Endothelial cell (in vitro differentiated cells): ENCODE data around the gene NAP1L1. TPM values are rescaled to one million over a fixed set of nuclear protein-coding genes. Genes with fewer than 3 reads are reported as not detected.

Experiments used
- DNase-seq: peaks from one replicate; pipeline ENCODE4 v3.0.0; 2021; ENCODE audit warnings: low spot score
- H3K27ac Mint-ChIP-seq: one replicate; pipeline ENCODE4 v1.8.0; 2021; ENCODE audit warnings: mixed read lengths, inconsistent platforms; ENCODE audit not compliant: unreplicated experiment
- H3K27me3 Mint-ChIP-seq: one replicate; pipeline ENCODE4 v1.8.0; 2021; ENCODE audit warnings: mild to moderate bottlenecking, moderate library complexity, mixed read lengths, inconsistent platforms; ENCODE audit not compliant: unreplicated experiment
- H3K36me3 Mint-ChIP-seq: one replicate; pipeline ENCODE4 v1.8.0; 2021; ENCODE audit warnings: mild to moderate bottlenecking, low read depth, mixed read lengths, inconsistent platforms; ENCODE audit not compliant: unreplicated experiment
- H3K4me1 Mint-ChIP-seq: one replicate; pipeline ENCODE4 v1.8.0; 2021; ENCODE audit warnings: mild to moderate bottlenecking, mixed read lengths, inconsistent platforms; ENCODE audit not compliant: unreplicated experiment
- H3K4me3 Mint-ChIP-seq: one replicate; pipeline ENCODE4 v1.8.0; 2021; ENCODE audit warnings: mild to moderate bottlenecking, mixed read lengths, inconsistent platforms; ENCODE audit not compliant: unreplicated experiment
- H3K9me3 Mint-ChIP-seq: one replicate; pipeline ENCODE4 v1.8.0; 2021; ENCODE audit warnings: mixed read lengths, inconsistent platforms; ENCODE audit not compliant: unreplicated experiment
- total RNA-seq: library from RNA; stranded (reverse); fragmentation: NEBNext Ultra II Directional; extraction: Animal tissue kit (Norgen Biotek cat#: 25700); gene quantifications from one replicate; pipeline ENCODE4 v1.2.1, GENCODE V29; 2021; ENCODE audit not compliant: unreplicated experiment
- TF ChIP-seq, protein P1 (sequence below): fragments of 200-600 bp; sonication (generic); IDR thresholded peaks from one replicate; pipeline ENCODE4 v1.5.0; 2021; ENCODE audit warnings: antibody characterized with exemption; ENCODE audit not compliant: unreplicated experiment

NAP1L1 gene
- total RNA-seq, 1 donor from 2014 or later, result 603 TPM

DNA sequence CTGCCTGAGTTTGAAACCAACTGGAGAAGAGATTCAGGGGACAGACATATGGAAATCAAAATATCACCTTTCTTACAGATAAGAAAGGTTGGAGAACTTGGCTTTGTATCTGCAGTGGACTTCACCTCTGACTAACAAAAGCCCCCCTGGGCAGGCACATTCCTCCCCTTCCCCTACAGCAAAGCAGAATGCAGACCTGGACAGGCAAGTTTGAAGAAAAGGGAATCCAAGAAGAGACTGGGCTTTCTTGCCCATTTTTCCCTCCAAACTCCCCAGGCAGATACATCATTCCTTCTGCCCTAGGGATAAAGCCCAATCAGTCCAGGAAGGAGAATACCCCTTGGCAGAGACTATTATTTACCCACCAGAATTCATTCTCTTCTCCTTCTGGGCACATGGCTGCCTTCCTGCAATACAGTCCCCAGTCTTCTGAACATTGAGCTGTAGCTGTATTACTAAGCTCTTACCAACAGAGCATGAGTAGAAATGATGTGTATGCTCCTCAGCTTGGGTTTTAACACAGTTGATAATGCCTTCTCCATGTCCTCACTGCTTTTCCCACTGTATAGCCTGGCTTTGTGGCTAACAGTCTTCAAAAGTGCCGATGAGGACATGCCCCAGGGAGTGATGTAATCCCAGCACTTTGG, 17.4 kb upstream of the NAP1L1 start:
- no peak for DNase-seq
- Mint-ChIP-seq H3K9me3 (no peaks in the 10 kb centered on the region), H3K27me3 (no peaks in the 10 kb centered on the region), H3K4me3 (no peak overlapping the region), H3K36me3 (no peaks in the 10 kb centered on the region), H3K4me1 (peaks cover 3% of the 10 kb centered on the region), H3K27ac (no peak overlapping the region)
- TF ChIP-seq, protein P1, sequence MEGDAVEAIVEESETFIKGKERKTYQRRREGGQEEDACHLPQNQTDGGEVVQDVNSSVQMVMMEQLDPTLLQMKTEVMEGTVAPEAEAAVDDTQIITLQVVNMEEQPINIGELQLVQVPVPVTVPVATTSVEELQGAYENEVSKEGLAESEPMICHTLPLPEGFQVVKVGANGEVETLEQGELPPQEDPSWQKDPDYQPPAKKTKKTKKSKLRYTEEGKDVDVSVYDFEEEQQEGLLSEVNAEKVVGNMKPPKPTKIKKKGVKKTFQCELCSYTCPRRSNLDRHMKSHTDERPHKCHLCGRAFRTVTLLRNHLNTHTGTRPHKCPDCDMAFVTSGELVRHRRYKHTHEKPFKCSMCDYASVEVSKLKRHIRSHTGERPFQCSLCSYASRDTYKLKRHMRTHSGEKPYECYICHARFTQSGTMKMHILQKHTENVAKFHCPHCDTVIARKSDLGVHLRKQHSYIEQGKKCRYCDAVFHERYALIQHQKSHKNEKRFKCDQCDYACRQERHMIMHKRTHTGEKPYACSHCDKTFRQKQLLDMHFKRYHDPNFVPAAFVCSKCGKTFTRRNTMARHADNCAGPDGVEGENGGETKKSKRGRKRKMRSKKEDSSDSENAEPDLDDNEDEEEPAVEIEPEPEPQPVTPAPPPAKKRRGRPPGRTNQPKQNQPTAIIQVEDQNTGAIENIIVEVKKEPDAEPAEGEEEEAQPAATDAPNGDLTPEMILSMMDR, result no peak

DNA sequence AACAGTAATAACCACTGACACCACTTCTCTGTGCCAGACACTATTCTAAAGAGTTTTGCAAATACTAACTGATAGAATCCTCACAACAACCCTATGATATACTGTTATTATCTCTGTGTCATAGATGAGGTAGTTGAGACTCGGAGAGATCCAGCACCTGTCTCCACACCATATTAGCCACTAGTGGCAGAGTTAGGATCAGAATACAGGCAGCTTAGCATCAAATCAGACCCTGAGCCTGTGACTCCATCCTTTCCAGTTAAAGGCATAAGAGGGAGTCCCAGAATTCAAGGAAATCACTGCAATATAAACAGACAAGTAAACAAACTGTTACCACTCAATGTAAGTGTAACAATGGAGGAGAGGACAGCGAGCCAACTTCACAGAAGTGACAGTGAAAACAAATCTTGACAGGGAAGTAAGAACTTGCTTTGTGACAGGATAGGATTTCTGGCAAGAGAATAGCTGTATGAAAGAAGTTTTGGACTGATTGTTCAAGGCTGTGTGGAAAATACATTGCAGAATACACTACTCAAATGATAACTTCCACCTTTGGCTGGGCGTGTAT, 11.7 kb upstream of the NAP1L1 start:
- H3K9me3 Mint-ChIP-seq, result no peaks in the 10 kb centered on the region
- no peak overlapping the region for H3K27ac Mint-ChIP-seq

DNA sequence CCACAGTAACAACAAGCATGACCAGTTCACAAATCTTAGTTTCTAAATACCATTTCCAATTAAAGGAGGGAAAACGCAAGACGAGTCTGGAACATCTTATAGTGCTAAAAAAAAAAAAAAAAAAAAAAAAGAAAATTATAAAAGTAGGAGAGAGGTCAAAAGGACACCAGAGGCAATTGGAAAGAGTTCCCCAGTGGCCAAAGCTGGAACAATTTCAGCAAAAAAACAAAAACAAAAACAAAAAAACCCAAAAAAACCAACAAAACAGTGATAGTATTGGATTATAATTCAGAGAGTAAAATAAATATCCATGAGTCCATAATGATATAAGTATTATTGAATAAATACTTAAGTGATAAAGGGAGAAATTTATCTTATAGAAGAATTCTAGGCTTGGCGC, 10.3 kb upstream of the NAP1L1 start:
- Mint-ChIP-seq H3K27me3 (peaks cover 1% of the 10 kb centered on the region), H3K27ac (no peak overlapping the region), H3K9me3 (no peaks in the 10 kb centered on the region), H3K36me3 (no peaks in the 10 kb centered on the region), H3K4me3 (no peak overlapping the region), H3K4me1 (peaks cover 11% of the 10 kb centered on the region)
- no peak for DNase-seq
- TF ChIP-seq, protein P1, result no peak

More for the DNA sequence above, 11.7 kb upstream of the NAP1L1 start:
- Mint-ChIP-seq H3K36me3 (no peaks in the 10 kb centered on the region), H3K4me1 (peaks cover 4% of the 10 kb centered on the region), H3K4me3 (no peak overlapping the region), H3K27me3 (peaks cover 1% of the 10 kb centered on the region)
- TF ChIP-seq, protein P1, result no peak
- no peak for DNase-seq

DNA sequence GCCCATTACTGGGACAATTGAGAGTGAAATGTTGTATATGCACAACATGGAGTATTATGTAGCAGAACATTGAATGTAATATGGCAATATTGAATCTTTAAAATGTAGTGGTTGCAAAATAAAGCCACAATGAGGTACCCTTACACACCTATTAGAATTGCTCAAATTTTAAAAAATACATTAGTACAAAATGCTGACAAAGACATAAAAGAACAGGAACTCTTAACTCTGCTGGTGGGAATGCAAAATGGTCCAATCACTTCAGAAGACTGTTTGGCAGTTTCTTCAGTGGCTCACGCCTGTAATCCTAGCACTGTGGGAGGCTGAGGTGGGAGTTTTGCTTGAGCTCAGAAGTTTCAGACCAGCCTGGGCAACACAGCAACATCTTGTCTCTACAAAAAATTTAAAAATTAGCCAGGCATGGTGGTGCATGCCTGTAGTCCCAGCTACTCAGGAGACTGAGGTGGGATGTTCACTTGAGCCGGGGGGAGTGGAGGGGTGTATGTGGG, 6.8 kb upstream of the NAP1L1 start:
- TF ChIP-seq, protein P1, result no peak
- Mint-ChIP-seq H3K9me3 (no peaks in the 10 kb centered on the region), H3K4me3 (no peak overlapping the region), H3K36me3 (no peaks in the 10 kb centered on the region), H3K4me1 (peaks cover 11% of the 10 kb centered on the region), H3K27ac (no peak overlapping the region), H3K27me3 (peaks cover 1% of the 10 kb centered on the region)
- DNase-seq, result no peak

DNA sequence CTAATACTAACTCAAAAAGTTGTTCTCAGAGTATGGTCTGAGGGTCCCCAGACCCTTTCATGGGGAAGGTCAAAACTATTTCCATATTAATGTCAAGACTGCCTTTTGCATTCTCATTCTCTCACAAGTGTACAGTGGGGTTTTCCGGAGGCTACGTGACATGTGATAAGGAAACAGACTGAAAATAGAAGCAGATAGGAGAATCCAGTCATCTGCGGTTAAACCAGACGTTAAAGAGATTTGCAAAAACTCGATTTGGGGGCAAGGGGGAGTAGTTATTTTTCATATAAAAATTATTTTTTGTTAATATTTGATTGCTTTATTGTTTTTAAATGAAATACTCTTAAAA, 1.0 kb upstream of the NAP1L1 start:
- Mint-ChIP-seq H3K27ac (peak overlapping the region; percentile 84), H3K4me3 (peak overlapping the region; percentile 95), H3K9me3 (no peaks in the 10 kb centered on the region), H3K36me3 (no peaks in the 10 kb centered on the region), H3K27me3 (peaks cover 6% of the 10 kb centered on the region), H3K4me1 (peaks cover 25% of the 10 kb centered on the region)
- TF ChIP-seq, protein P1, result no peak
- DNase-seq, result no peak
